H1 (cell line): ENCODE data around the gene FAHD1. TPM values are rescaled to one million over a fixed set of nuclear protein-coding genes. Genes with fewer than 3 reads are reported as not detected.

ENCODE experiments used
- CTCF ChIA-PET: fragments of 300-600 bp; sonication (Branson Sonifier 250); formaldehyde crosslinking; loops from one replicate; lab custom pipeline; 2021; ENCODE audit not compliant: partially characterized antibody; lab: Charles Lee
- POLR2A ChIA-PET: fragments of 300-600 bp; sonication (Branson Sonifier 250); formaldehyde crosslinking; loops from one replicate; lab custom pipeline; 2021; ENCODE audit warnings: inconsistent platforms; ENCODE audit not compliant: partially characterized antibody; lab: Charles Lee
- DNase-seq, 2 experiments: peaks; one replicate each; pipeline versions ENCODE4 v3.0.0 to v3.0.0-alpha.2; 2010 to 2022; ENCODE audit warnings: low spot score in 2 of 2, low read depth in 1 of 2, mixed read lengths in 1 of 2
- FAIRE-seq: peaks from 2 replicates; lab custom pipeline; 2011; peaks lifted over from hg19 to GRCh38; lab: Jason Lieb, UNC
- H2AFZ ChIP-seq: 2 replicates; pipeline ENCODE4 v1.8.1; 2012; ENCODE audit warnings: low read length, inconsistent platforms
- H2AK5ac ChIP-seq: 2 replicates; pipeline ENCODE4 v1.6.1; 2013; ENCODE audit warnings: low read depth, low read length
- H2BK120ac ChIP-seq: replicated peaks from 2 replicates; pipeline ENCODE3; 2013; ENCODE audit warnings: low read depth, low read length, inconsistent platforms
- H2BK12ac ChIP-seq: 2 replicates; pipeline ENCODE4 v1.6.1; 2013; ENCODE audit warnings: low read depth, low read length
- H2BK15ac ChIP-seq: 2 replicates; pipeline ENCODE4 v1.6.1; 2013; ENCODE audit warnings: low read length
- H2BK20ac ChIP-seq: 2 replicates; pipeline ENCODE4 v1.6.1; 2013; ENCODE audit warnings: low read length
- H2BK5ac ChIP-seq: 2 replicates; pipeline ENCODE4 v1.6.1; 2013; ENCODE audit warnings: low read depth, low read length
- H3K14ac ChIP-seq: 2 replicates; pipeline ENCODE4 v1.6.1; 2013; ENCODE audit warnings: inconsistent platforms; ENCODE audit not compliant: insufficient read length
- H3K18ac ChIP-seq: 2 replicates; pipeline ENCODE4 v1.6.1; 2013; ENCODE audit warnings: low read length; ENCODE audit errors: extremely low read depth
- H3K23ac ChIP-seq: 2 replicates; pipeline ENCODE4 v1.6.1; 2013; ENCODE audit warnings: inconsistent platforms; ENCODE audit not compliant: insufficient read length
- H3K23me2 ChIP-seq: 2 replicates; pipeline ENCODE4 v1.6.1; 2013; ENCODE audit warnings: low read depth, low read length
- H3K27ac ChIP-seq: 2 replicates; pipeline ENCODE4 v1.6.1; 2011; ENCODE audit warnings: low read depth, low read length, inconsistent platforms
- H3K27me3 ChIP-seq, 4 experiments: replicated peaks in 1 of 4; 1 replicate in 1 of 4; 2 replicates in 3 of 4; pipeline versions ENCODE4 v1.6.1 to v1.8.1; 2011 to 2013; ENCODE audit warnings: low read length in 3 of 4, mild to moderate bottlenecking in 3 of 4, inconsistent platforms in 2 of 4, mixed read lengths in 2 of 4, moderate library complexity in 1 of 4; ENCODE audit not compliant: control insufficient read depth in 3 of 4, insufficient read depth in 3 of 4; ENCODE audit errors: extremely low read depth in 1 of 4
- H3K36me3 ChIP-seq, 4 experiments: 2 replicates each; pipeline versions ENCODE4 v1.6.1 to v1.8.1; 2011 to 2013; ENCODE audit warnings: mild to moderate bottlenecking in 4 of 4, low read length in 3 of 4, moderate library complexity in 2 of 4, control low read depth in 1 of 4, inconsistent platforms in 1 of 4; ENCODE audit not compliant: insufficient read depth in 4 of 4, control insufficient read depth in 2 of 4
- H3K4ac ChIP-seq: replicated peaks from 2 replicates; pipeline ENCODE3; 2013; ENCODE audit warnings: low read length, low read depth, mixed read lengths, inconsistent platforms; ENCODE audit not compliant: insufficient read length
- H3K4me1 ChIP-seq, 4 experiments: replicated peaks in 1 of 4; 1 replicate in 1 of 4; 2 replicates in 3 of 4; pipeline versions ENCODE4 v1.6.1 to v1.8.1; 2011 to 2013; ENCODE audit warnings: low read length in 3 of 4, inconsistent platforms in 2 of 4, mixed read lengths in 1 of 4; ENCODE audit not compliant: insufficient read depth in 4 of 4, control insufficient read depth in 3 of 4
- H3K4me2 ChIP-seq, 2 experiments: 2 replicates each; pipeline versions ENCODE4 v1.6.1 to v1.8.1; 2011 to 2013; ENCODE audit warnings: low read depth in 2 of 2, low read length in 2 of 2, control low read depth in 1 of 2, inconsistent platforms in 1 of 2, mild to moderate bottlenecking in 1 of 2; ENCODE audit not compliant: insufficient read depth in 1 of 2
- H3K4me3 ChIP-seq, 4 experiments: fragments of 200-600, 300-600 bp in 1 of 4; sonication (generic), shearing (Covaris generic), sonication (Bioruptor Twin) in 1 of 4; 2 replicates each; pipeline versions ENCODE4 v1.5.1 to v1.8.1; 2011 to 2016; ENCODE audit warnings: low read length in 4 of 4, low read depth in 3 of 4, control low read depth in 2 of 4, inconsistent platforms in 2 of 4, mild to moderate bottlenecking in 2 of 4, mixed read lengths in 1 of 4, moderate library complexity in 1 of 4; ENCODE audit not compliant: insufficient read depth in 2 of 4; ENCODE audit errors: extremely low read depth in 1 of 4
- H3K56ac ChIP-seq: replicated peaks from 2 replicates; pipeline ENCODE3; 2013; ENCODE audit warnings: low read depth, mild to moderate bottlenecking, mixed read lengths, low read length, inconsistent platforms; ENCODE audit not compliant: insufficient read length
- H3K79me1 ChIP-seq: 2 replicates; pipeline ENCODE4 v1.6.1; 2013; ENCODE audit warnings: low read depth, low read length, control low read depth
- H3K79me2 ChIP-seq, 2 experiments: 2 replicates each; pipeline versions ENCODE4 v1.6.1 to v1.8.1; 2012 to 2013; ENCODE audit warnings: low read length in 2 of 2, mild to moderate bottlenecking in 2 of 2, inconsistent platforms in 1 of 2; ENCODE audit not compliant: insufficient read depth in 2 of 2, control insufficient read depth in 1 of 2
- H3K9ac ChIP-seq, 4 experiments: replicated peaks in 1 of 4; 1 replicate in 1 of 4; 2 replicates in 3 of 4; pipeline versions ENCODE4 v1.6.1 to v1.8.1; 2011 to 2013; ENCODE audit warnings: low read depth in 3 of 4, low read length in 3 of 4, control low read depth in 2 of 4, mild to moderate bottlenecking in 2 of 4, moderate library complexity in 2 of 4, inconsistent platforms in 1 of 4; ENCODE audit errors: extremely low read depth in 1 of 4
- H3K9me3 ChIP-seq, 2 experiments: 2 replicates each; pipeline versions ENCODE4 v1.6.1 to v1.8.1; 2012 to 2013; ENCODE audit warnings: mild to moderate bottlenecking in 2 of 2, moderate library complexity in 2 of 2, control low read depth in 1 of 2, inconsistent platforms in 1 of 2, low read depth in 1 of 2, low read length in 1 of 2, mixed read lengths in 1 of 2; ENCODE audit not compliant: insufficient read depth in 2 of 2
- H4K20me1 ChIP-seq, 2 experiments: replicated peaks in 1 of 2; 2 replicates each; pipeline versions ENCODE3 to v1.8.1; 2011 to 2013; ENCODE audit warnings: inconsistent platforms in 2 of 2, low read length in 2 of 2, mild to moderate bottlenecking in 1 of 2; ENCODE audit not compliant: insufficient read depth in 2 of 2, control insufficient read depth in 1 of 2
- H4K5ac ChIP-seq: 2 replicates; pipeline ENCODE4 v1.6.1; 2013; ENCODE audit warnings: low read length, low read depth, mixed read lengths, inconsistent platforms; ENCODE audit not compliant: insufficient read length
- H4K8ac ChIP-seq: 2 replicates; pipeline ENCODE4 v1.8.0; 2013; ENCODE audit warnings: mild to moderate bottlenecking, moderate library complexity, low read length, inconsistent platforms; ENCODE audit not compliant: insufficient read depth; ENCODE audit errors: extremely low read depth
- H4K91ac ChIP-seq: replicated peaks from 2 replicates; pipeline ENCODE3; 2013; ENCODE audit warnings: low read length, mixed read lengths, inconsistent platforms; ENCODE audit not compliant: insufficient read length
- BRCA1 ChIP-seq: IDR thresholded peaks from 2 replicates; pipeline ENCODE4 v1.6.1; 2012; ENCODE audit warnings: low read depth, low read length, improper control_type of control experiment
- CBX5 ChIP-seq: fragments of 300-800, 300-1000 bp; sonication (generic); IDR thresholded peaks from 2 replicates; pipeline ENCODE4 v1.7.1; 2016; ENCODE audit warnings: antibody characterized with exemption, low read length, low read depth
- CBX8 ChIP-seq: fragments of 300-800, 300-1000 bp; sonication (generic); IDR thresholded peaks from 2 replicates; pipeline ENCODE4 v1.7.1; 2016; ENCODE audit warnings: low read depth, low read length, borderline replicate concordance
- CTCF ChIP-seq, 3 experiments: IDR thresholded peaks; 1 replicate in 2 of 3; 2 replicates in 1 of 3; pipeline versions ENCODE4 v1.5.1 to v1.6.1; 2011; ENCODE audit warnings: low read length in 3 of 3, mild to moderate bottlenecking in 3 of 3, inconsistent platforms in 2 of 3, low read depth in 1 of 3, moderate library complexity in 1 of 3; ENCODE audit not compliant: insufficient read depth in 1 of 3; ENCODE audit errors: control extremely low read depth in 1 of 3
- EZH2 ChIP-seq: fragments of 200-600 bp; sonication (generic); IDR thresholded peaks from 2 replicates; pipeline ENCODE4 v1.7.1; 2012; ENCODE audit warnings: low read depth, mild to moderate bottlenecking, moderate library complexity, low read length, inconsistent platforms; ENCODE audit not compliant: severe bottlenecking
- JUND ChIP-seq: IDR thresholded peaks from 2 replicates; pipeline ENCODE4 v1.6.1; 2011; ENCODE audit warnings: mild to moderate bottlenecking, improper control_type of control experiment, low read length
- POLR2AphosphoS5 ChIP-seq: IDR thresholded peaks from 2 replicates; pipeline ENCODE4 v1.6.1; 2011; ENCODE audit warnings: low read depth, low read length
- RAD21 ChIP-seq, 2 experiments: IDR thresholded peaks in 1 of 2; conservative IDR thresholded peaks in 1 of 2; 2 replicates each; pipeline ENCODE4 v1.6.1; 2011; ENCODE audit warnings: low read depth in 2 of 2, low read length in 2 of 2, improper control_type of control experiment in 1 of 2, inconsistent platforms in 1 of 2, mild to moderate bottlenecking in 1 of 2, moderate library complexity in 1 of 2
- RNF2 ChIP-seq: fragments of 200-900, 300-1000 bp; sonication (generic); IDR thresholded peaks from 2 replicates; pipeline ENCODE4 v1.7.1; 2016; ENCODE audit warnings: borderline replicate concordance, low read depth, mild to moderate bottlenecking, antibody characterized with exemption, low read length; ENCODE audit not compliant: poor library complexity, severe bottlenecking; ENCODE audit errors: missing control alignments
- SAP30 ChIP-seq: fragments of 300-600 bp; sonication (generic); IDR thresholded peaks from 2 replicates; pipeline ENCODE4 v1.7.1; 2012; ENCODE audit warnings: low read length, moderate library complexity, mild to moderate bottlenecking, inconsistent platforms; ENCODE audit not compliant: insufficient read depth, insufficient replicate concordance
- SIRT6 ChIP-seq: IDR thresholded peaks from one replicate; pipeline ENCODE4 v1.7.1; 2012; ENCODE audit warnings: low read length, inconsistent platforms
- WGBS, 2 experiments: shearing (Covaris generic) in 1 of 2; methylation state at CpG; one replicate each; pipeline versions ENCODE4 v1.1.6 to v1.1.7; 2013 to 2015; ENCODE audit warnings: low lambda C conversion rate in 2 of 2, mixed read lengths in 2 of 2, inconsistent platforms in 1 of 2, low coverage in 1 of 2, missing lambda C conversion rate in 1 of 2; ENCODE audit not compliant: insufficient replicate concordance in 2 of 2, insufficient coverage in 1 of 2, insufficient read length in 1 of 2; ENCODE audit errors: extremely low coverage in 1 of 2, missing lambda C conversion rate in 1 of 2; 5-methylcytosine and 5-hydroxymethylcytosine counted together
- polyA plus RNA-seq, 7 experiments: library from polyadenylated mRNA; depleted of rRNA in 3 of 7; stranded (reverse) in 5 of 7; unstranded in 2 of 7; fragments of >200 nt in 5 of 7; fragments of 200-250 nt in 2 of 7; gene quantifications; 1 replicate in 5 of 7; 2 replicates in 1 of 7; 4 replicates in 1 of 7; pipeline versions ENCODE4 v1.2.1 to v1.2.3, GENCODE V29; 2011 to 2013; ENCODE audit warnings: missing spikeins in 2 of 7, mixed read lengths in 2 of 7
- total RNA-seq: library from RNA; stranded (reverse); fragmentation: NEBNext Ultra II Directional; extraction: Animal tissue kit (Norgen Biotek cat#: 25700); gene quantifications from 2 replicates; pipeline ENCODE4 v1.2.1, GENCODE V29; 2021

Gene FAHD1
- total and polyA plus RNA-seq, 2 of the 8 experiments (the other 6 are each of a cell fraction or from before 2014, with no cell fraction given) = 20.4 to 31.9 TPM

GRCh38 chr16:1819611-1820010 is 7.4 kb upstream of the FAHD1 start:
- H3K4me3 ChIP-seq = no peak overlapping the region
- no peaks in the 10 kb centered on the region for H3K23me2 ChIP-seq
- no peak overlapping the region for H2AK5ac ChIP-seq
- H3K23ac ChIP-seq = no peak overlapping the region
- 97% methylated on average over 14 of the region's 15 CpGs; no CpG with 5 or more reads in 1 of the 2 experiments for WGBS, 2 experiments
- no peak overlapping the region for H3K4me2 ChIP-seq
- no peak overlapping the region for H2BK12ac ChIP-seq
- H3K27me3 ChIP-seq = no peaks in the 10 kb centered on the region
- H3K79me2 ChIP-seq = no peaks in the 10 kb centered on the region
- peaks cover 0 to 9% (median 4%) of the 10 kb centered on the region in 4 experiments; a peak in 5 of 8 replicates for H3K36me3 ChIP-seq
- no peak overlapping the region for H3K14ac ChIP-seq
- no peak overlapping the region for H2BK120ac ChIP-seq
- no peak overlapping the region for H3K4ac ChIP-seq
- no peak for FAIRE-seq
- POLR2A ChIA-PET = interaction anchor here (1.0 kb wide), 1 partner anchor 28 kb away, joined by 3 read pairs; no protein-coding TSS in a partner anchor
- no peak overlapping the region for H3K56ac ChIP-seq
- no peaks in the 10 kb centered on the region for H3K4me1 ChIP-seq
- no peak overlapping the region for H4K5ac ChIP-seq
- H3K9me3 ChIP-seq = no peaks in the 10 kb centered on the region
- no peak overlapping the region for H3K9ac ChIP-seq
- H3K79me1 ChIP-seq = no peaks in the 10 kb centered on the region; the same call in 1 of the 2 replicates
- H3K18ac ChIP-seq = no peak overlapping the region
- no peak overlapping the region for H4K91ac ChIP-seq
- H3K27ac ChIP-seq = no peak overlapping the region
- H2BK20ac ChIP-seq = no peak overlapping the region
- peaks cover 4 to 9% of the 10 kb centered on the region in 2 experiments for H4K20me1 ChIP-seq
- H2BK15ac ChIP-seq = no peak overlapping the region
- DNase-seq = no peak
- H2BK5ac ChIP-seq = no peak overlapping the region
- CTCF ChIA-PET = no interaction called here
- no peak overlapping the region; the same call in 1 of the 2 replicates for H4K8ac ChIP-seq
- H2AFZ ChIP-seq = no peak overlapping the region
- TF ChIP-seq CBX5 (no peak), SIRT6 (no peak), CBX8 (no peak), POLR2AphosphoS5 (no peak), SAP30 (no peak), RNF2 (no peak), BRCA1 (no peak), RAD21 (IDR thresholded peaks at IDR 0.05 in 1 of 2, conservative IDR thresholded peaks at IDR 0.05 in 1 of 2; ENCODE audit: low read depth in 2 of 2, low read length in 2 of 2) (no peak), CTCF (IDR thresholded peaks at IDR 0.05; ENCODE audit: control extremely low read depth in 1 of 3, insufficient read depth in 1 of 3, low read depth in 1 of 3, low read length in 3 of 3) (no peak), EZH2 (no peak), JUND (no peak)
